A549 (cell line): ENCODE data around the gene TRAF3. TPM values are rescaled to one million over a fixed set of nuclear protein-coding genes. Genes with fewer than 3 reads are reported as not detected.

Experiments used
- ATAC-seq, 2 experiments: fragments of 200-7000 bp in 1 of 2; fragments of >200 bp in 1 of 2; cut with Nextera tagmentation in 1 of 2; cut with Tn5 transposase in 1 of 2; 3 replicates each; pipeline versions ENCODE4 v1.8.0 to v1.9.1; 2018 to 2020; ENCODE audit warnings: mild to moderate bottlenecking in 1 of 2, moderate library complexity in 1 of 2
- CTCF ChIA-PET: fragments of 300-600 bp; sonication (Branson Sonifier 250); formaldehyde crosslinking; extraction: SDS; loops from one replicate; lab custom pipeline; 2021; ENCODE audit warnings: antibody characterized with exemption, inconsistent platforms; lab: Yijun Ruan, JAX
- POLR2A ChIA-PET: fragments of 350-600 bp; formaldehyde crosslinking; extraction: SDS; loops from one replicate; lab custom pipeline; 2021; ENCODE audit warnings: antibody characterized with exemption, inconsistent platforms; lab: Yijun Ruan, JAX
- DNase-seq, 2 experiments: peaks; one replicate each; pipeline versions ENCODE4 v3.0.0 to v3.0.0-alpha.2; 2011 to 2016; ENCODE audit warnings: low read depth in 1 of 2, low spot score in 1 of 2
- FAIRE-seq: peaks from 2 replicates; lab custom pipeline; 2011; peaks lifted over from hg19 to GRCh38; lab: Jason Lieb, UNC
- H3K27ac ChIP-seq, 2 experiments: fragments of >200 bp; sonication (Bioruptor Twin); formaldehyde crosslinking; 3 replicates each; pipeline ENCODE4 v1.5.1; 2016 to 2017
- H3K4me1 ChIP-seq: fragments of >200 bp; sonication (Bioruptor Twin); formaldehyde crosslinking; 3 replicates; pipeline ENCODE4 v1.6.1; 2016
- H3K4me2 ChIP-seq: fragments of >200 bp; sonication (Bioruptor Twin); formaldehyde crosslinking; 3 replicates; pipeline ENCODE4 v1.6.1; 2016
- H3K4me3 ChIP-seq: fragments of >200 bp; sonication (Bioruptor Twin); formaldehyde crosslinking; 3 replicates; pipeline ENCODE4 v1.5.1; 2016
- H3K9me3 ChIP-seq: fragments of >200 bp; sonication (Bioruptor Twin); formaldehyde crosslinking; 3 replicates; pipeline ENCODE4 v1.6.1; 2016
- BHLHE40 ChIP-seq: IDR thresholded peaks from 2 replicates; pipeline ENCODE4 v1.6.1; 2012; ENCODE audit warnings: low read depth, low read length, inconsistent platforms
- CBX8 ChIP-seq: fragments of 200-600 bp; sonication (generic); IDR thresholded peaks from 2 replicates; pipeline ENCODE4 v1.6.1; 2016
- CEBPB ChIP-seq, 2 experiments: fragments of >200 bp in 1 of 2; sonication (Bioruptor Twin) in 1 of 2; formaldehyde crosslinking in 1 of 2; IDR thresholded peaks; 2 replicates each; pipeline ENCODE4 v1.6.1; 2012 to 2016
- FOSB ChIP-seq: fragments of 250-450 bp; sonication (Bioruptor Pico); IDR thresholded peaks from 2 replicates; pipeline ENCODE4 v1.5.0; 2020; ENCODE audit warnings: mild to moderate bottlenecking, moderate library complexity
- FOSL2 ChIP-seq, 2 experiments: fragments of 450-650 bp in 1 of 2; fragments of >200 bp in 1 of 2; sonication (Bioruptor Twin) in 1 of 2; formaldehyde crosslinking; IDR thresholded peaks; 2 replicates each; pipeline versions ENCODE4 v1.5.0 to v1.6.1; 2016 to 2020; ENCODE audit warnings: mild to moderate bottlenecking in 1 of 2, moderate library complexity in 1 of 2
- FOXS1 ChIP-seq: fragments of 250-450 bp; sonication (Bioruptor Pico); IDR thresholded peaks from 2 replicates; pipeline ENCODE4 v1.5.0; 2020; ENCODE audit warnings: mild to moderate bottlenecking, moderate library complexity
- HOXB13 ChIP-seq: fragments of 250-450 bp; sonication (Bioruptor Pico); IDR thresholded peaks from 2 replicates; pipeline ENCODE4 v1.5.0; 2020; ENCODE audit warnings: low read depth, mild to moderate bottlenecking, moderate library complexity
- KDM1A ChIP-seq: fragments of 200-600 bp; sonication (generic); IDR thresholded peaks from 2 replicates; pipeline ENCODE4 v1.6.1; 2016; ENCODE audit warnings: low read depth, mild to moderate bottlenecking
- POLR2AphosphoS2 ChIP-seq: conservative IDR thresholded peaks from 2 replicates; pipeline ENCODE4 v1.6.1; 2012; ENCODE audit warnings: low read length, improper control_type of control experiment, inconsistent platforms
- TFCP2L1 ChIP-seq: fragments of 250-450 bp; sonication (Bioruptor Pico); IDR thresholded peaks from 2 replicates; pipeline ENCODE4 v1.5.0; 2021; ENCODE audit warnings: mild to moderate bottlenecking
- TP53 ChIP-seq: fragments of 250-450 bp; sonication (Bioruptor Pico); IDR thresholded peaks from 2 replicates; pipeline ENCODE4 v1.5.0; 2021; ENCODE audit warnings: mild to moderate bottlenecking, moderate library complexity
- ZC3H11A ChIP-seq: fragments of 450-650 bp; IDR thresholded peaks from 2 replicates; pipeline ENCODE4 v1.6.1; 2014; ENCODE audit warnings: antibody characterized with exemption, mild to moderate bottlenecking
- ZFP36 ChIP-seq: fragments of 450-650 bp; IDR thresholded peaks from 2 replicates; pipeline ENCODE4 v1.6.1; 2014; ENCODE audit warnings: borderline replicate concordance; ENCODE audit not compliant: partially characterized antibody
- WGBS: methylation state at CpG from one replicate; pipeline ENCODE4 v1.1.6; 2017; ENCODE audit errors: missing lambda C conversion rate; 5-methylcytosine and 5-hydroxymethylcytosine counted together
- polyA plus RNA-seq, 4 experiments: library from polyadenylated mRNA; depleted of rRNA in 3 of 4; stranded (reverse); fragments of >200 nt; fragmentation: RNase III in 1 of 4; extraction: RNeasy Plus Mini Kit Qiagen cat#74134 plus additional on column Dnase treatment in 1 of 4; gene quantifications; 2 replicates in 3 of 4; 3 replicates in 1 of 4; pipeline ENCODE4 v1.2.3, GENCODE V29; 2011 to 2017
- TF ChIP-seq, protein P1 (sequence below): fragments of 150-350 bp; IDR thresholded peaks from 2 replicates; pipeline ENCODE4 v1.6.1; 2014; ENCODE audit warnings: low read depth, mild to moderate bottlenecking, low read length
- TF ChIP-seq, protein P2 (sequence below): IDR thresholded peaks from 2 replicates; pipeline ENCODE4 v1.6.1; 2012; ENCODE audit warnings: low read depth, borderline replicate concordance
- TF ChIP-seq, protein P3 (sequence below): fragments of >200 bp; sonication (Bioruptor Twin); formaldehyde crosslinking; IDR thresholded peaks from 3 replicates; pipeline ENCODE4 v1.6.1; 2016
- TF ChIP-seq, protein P4 (sequence below): fragments of 250-450 bp; sonication (Bioruptor Pico); IDR thresholded peaks from 2 replicates; pipeline ENCODE4 v1.5.0; 2020; ENCODE audit warnings: low read depth, mild to moderate bottlenecking, moderate library complexity

Gene TRAF3
- polyA plus RNA-seq, 2 of the 4 experiments (the other 2 are of a cell fraction) = 20.2 to 25.5 TPM

DNA sequence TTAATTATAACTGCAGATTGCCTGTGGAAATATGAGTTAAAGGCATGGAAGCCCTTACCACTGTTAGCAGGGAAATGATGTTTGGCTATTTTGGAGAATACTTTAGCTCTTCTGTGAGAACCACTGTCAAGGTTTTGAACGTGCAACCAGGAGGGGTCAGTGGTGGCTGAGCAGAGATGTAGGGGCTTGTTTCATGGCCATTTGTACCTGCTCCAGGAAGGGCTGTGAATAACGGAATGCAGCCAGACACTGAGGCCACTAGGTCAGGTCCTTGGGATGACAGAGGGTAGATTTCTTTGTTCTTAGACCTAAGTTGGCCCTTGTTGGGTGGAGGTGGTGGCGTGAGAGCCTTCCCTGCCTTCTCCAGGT is 8.3 kb downstream of the TRAF3 start:
- ChIA-PET POLR2A (no interaction called here), CTCF (interaction anchor here (0.9 to 1.7 kb wide), 8 partner anchors 10 to 226 kb away, joined by 3 to 6 read pairs (median 3); no protein-coding TSS in a partner anchor)
- Histone ChIP-seq H3K27ac (no peak overlapping the region), H3K4me2 (no peak overlapping the region)
- DNase-seq = no peak
- TF ChIP-seq, protein P1, sequence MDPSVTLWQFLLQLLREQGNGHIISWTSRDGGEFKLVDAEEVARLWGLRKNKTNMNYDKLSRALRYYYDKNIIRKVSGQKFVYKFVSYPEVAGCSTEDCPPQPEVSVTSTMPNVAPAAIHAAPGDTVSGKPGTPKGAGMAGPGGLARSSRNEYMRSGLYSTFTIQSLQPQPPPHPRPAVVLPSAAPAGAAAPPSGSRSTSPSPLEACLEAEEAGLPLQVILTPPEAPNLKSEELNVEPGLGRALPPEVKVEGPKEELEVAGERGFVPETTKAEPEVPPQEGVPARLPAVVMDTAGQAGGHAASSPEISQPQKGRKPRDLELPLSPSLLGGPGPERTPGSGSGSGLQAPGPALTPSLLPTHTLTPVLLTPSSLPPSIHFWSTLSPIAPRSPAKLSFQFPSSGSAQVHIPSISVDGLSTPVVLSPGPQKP = no peak
- TF ChIP-seq POLR2AphosphoS2 = no peak
- TF ChIP-seq, all 56 proteins: peak for 0
- Histone ChIP-seq H3K4me3 (no peak overlapping the region), H3K9me3 (no peaks in the 10 kb centered on the region), H3K4me1 (peaks cover 7% of the 10 kb centered on the region; the same call in 1 of the 3 replicates)
- FAIRE-seq = no peak
- peak; percentile 34 to 54; a peak in 3 of 6 replicates for ATAC-seq
- WGBS = 82% methylated on average over 3 of the region's 3 CpGs

DNA sequence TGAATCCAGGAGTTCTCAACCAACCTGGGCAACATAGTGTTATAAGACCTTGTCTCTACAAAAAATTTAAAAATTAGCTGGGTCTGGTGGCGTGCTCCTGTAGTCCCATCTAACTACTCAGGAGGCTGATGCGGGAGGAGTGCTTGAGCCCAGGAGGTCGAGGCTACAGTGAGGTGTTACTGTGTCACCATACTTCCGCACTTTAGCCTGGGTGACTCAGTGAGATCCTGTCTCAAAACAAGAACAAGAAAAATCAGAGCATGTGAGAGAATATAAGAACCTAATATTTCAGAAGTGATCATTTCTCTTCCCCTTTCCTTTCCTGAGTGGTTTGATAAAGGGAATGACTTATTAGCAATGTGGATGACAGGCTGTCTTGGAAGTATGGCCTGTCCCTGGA is 9.5 kb downstream of the TRAF3 start:
- FAIRE-seq = no peak

DNA sequence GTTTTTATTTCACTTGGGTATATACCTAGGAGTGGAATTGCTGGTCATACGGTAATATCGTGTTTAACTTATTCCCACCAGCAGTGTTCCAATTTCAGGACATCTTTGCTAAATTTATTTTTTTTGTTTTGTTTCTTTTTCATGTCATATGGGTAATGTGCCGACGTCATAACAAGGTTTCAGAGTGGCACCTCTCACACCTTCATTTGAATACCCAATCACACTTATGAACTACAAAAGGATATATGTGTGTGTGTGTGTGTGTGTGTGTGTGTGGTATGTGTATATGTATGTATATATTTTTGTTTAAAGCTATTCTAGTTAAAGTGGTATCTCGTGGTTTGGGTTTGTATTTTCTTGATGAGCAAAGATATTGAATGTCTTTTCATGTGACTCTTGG is 12.1 kb downstream of the TRAF3 start:
- no peak overlapping the region for H3K27ac ChIP-seq
- no peak for FAIRE-seq
- no peak overlapping the region for H3K4me3 ChIP-seq
- no peak for DNase-seq
- peaks cover 9% of the 10 kb centered on the region; the same call in 1 of the 3 replicates for H3K9me3 ChIP-seq
- no peak overlapping the region for H3K4me2 ChIP-seq
- ChIA-PET POLR2A (no interaction called here), CTCF (no interaction called here)
- 87% methylated on average over 5 of the region's 5 CpGs for WGBS
- ATAC-seq = no peak
- TF ChIP-seq, protein P2, sequence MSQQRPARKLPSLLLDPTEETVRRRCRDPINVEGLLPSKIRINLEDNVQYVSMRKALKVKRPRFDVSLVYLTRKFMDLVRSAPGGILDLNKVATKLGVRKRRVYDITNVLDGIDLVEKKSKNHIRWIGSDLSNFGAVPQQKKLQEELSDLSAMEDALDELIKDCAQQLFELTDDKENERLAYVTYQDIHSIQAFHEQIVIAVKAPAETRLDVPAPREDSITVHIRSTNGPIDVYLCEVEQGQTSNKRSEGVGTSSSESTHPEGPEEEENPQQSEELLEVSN = no peak
- no peak for TF ChIP-seq CBX8
- no peak for TF ChIP-seq ZFP36
- TF ChIP-seq FOXS1 (CRISPR knock-in tag) = no peak
- TF ChIP-seq BHLHE40 = no peak
- no peak for TF ChIP-seq FOSL2 (IDR thresholded peaks at IDR 0.05)
- no peak for TF ChIP-seq FOSL2 (CRISPR knock-in tag; IDR thresholded peaks at IDR 0.05)
- no peak for TF ChIP-seq CEBPB (IDR thresholded peaks at IDR 0.05)
- no peak for TF ChIP-seq TP53 (CRISPR knock-in tag)
- peaks cover 7% of the 10 kb centered on the region; the same call in 2 of the 3 replicates for H3K4me1 ChIP-seq

More for the DNA sequence above, 9.5 kb downstream of the TRAF3 start:
- Histone ChIP-seq H3K4me3 (no peak overlapping the region), H3K27ac (no peak overlapping the region), H3K4me2 (no peak overlapping the region), H3K9me3 (no peaks in the 10 kb centered on the region), H3K4me1 (peaks cover 7% of the 10 kb centered on the region; the same call in 1 of the 3 replicates)
- TF ChIP-seq, protein P3, sequence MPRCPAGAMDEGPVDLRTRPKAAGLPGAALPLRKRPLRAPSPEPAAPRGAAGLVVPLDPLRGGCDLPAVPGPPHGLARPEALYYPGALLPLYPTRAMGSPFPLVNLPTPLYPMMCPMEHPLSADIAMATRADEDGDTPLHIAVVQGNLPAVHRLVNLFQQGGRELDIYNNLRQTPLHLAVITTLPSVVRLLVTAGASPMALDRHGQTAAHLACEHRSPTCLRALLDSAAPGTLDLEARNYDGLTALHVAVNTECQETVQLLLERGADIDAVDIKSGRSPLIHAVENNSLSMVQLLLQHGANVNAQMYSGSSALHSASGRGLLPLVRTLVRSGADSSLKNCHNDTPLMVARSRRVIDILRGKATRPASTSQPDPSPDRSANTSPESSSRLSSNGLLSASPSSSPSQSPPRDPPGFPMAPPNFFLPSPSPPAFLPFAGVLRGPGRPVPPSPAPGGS = no peak
- no peak for TF ChIP-seq ZC3H11A
- TF ChIP-seq, protein P4, sequence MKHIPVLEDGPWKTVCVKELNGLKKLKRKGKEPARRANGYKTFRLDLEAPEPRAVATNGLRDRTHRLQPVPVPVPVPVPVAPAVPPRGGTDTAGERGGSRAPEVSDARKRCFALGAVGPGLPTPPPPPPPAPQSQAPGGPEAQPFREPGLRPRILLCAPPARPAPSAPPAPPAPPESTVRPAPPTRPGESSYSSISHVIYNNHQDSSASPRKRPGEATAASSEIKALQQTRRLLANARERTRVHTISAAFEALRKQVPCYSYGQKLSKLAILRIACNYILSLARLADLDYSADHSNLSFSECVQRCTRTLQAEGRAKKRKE (CRISPR knock-in tag) = no peak
- no peak for TF ChIP-seq KDM1A
- TF ChIP-seq FOSB (CRISPR knock-in tag) = no peak
- TF ChIP-seq HOXB13 (CRISPR knock-in tag) = no peak
- no peak for TF ChIP-seq TFCP2L1 (CRISPR knock-in tag)
- no peak for TF ChIP-seq FOSL2 (IDR thresholded peaks at IDR 0.05)
- no peak for TF ChIP-seq FOSL2 (CRISPR knock-in tag; IDR thresholded peaks at IDR 0.05)
- POLR2A ChIA-PET = no interaction called here
- CTCF ChIA-PET = interaction anchor here (1.7 kb wide), 1 partner anchor 48 kb away, joined by 3 read pairs; no protein-coding TSS in a partner anchor
- ATAC-seq (peak in 1 of 2 experiments; percentile 33; a peak in 1 of 6 replicates), DNase-seq (no peak)
- WGBS = 57% methylated on average over 4 of the region's 4 CpGs
